Breast epithelium (tissue), 4 donors: ENCODE measurements around the gene ESRRG. TPM values are rescaled to one million over a fixed set of nuclear protein-coding genes. Genes with fewer than 3 reads are reported as not detected.

Experiments
- DNase-seq, 2 donors: peaks; one replicate each; pipeline ENCODE4 v3.0.0-alpha.2; 2019; ENCODE audit warnings: low spot score in 2 of 2
- H3K27ac ChIP-seq, 2 donors: fragments of 200-600 bp; sonication (generic) in 1 of 2; one replicate each; pipeline ENCODE4 v1.5.1; 2016 to 2019; ENCODE audit warnings: mild to moderate bottlenecking in 1 of 2
- H3K27me3 ChIP-seq, 2 donors: fragments of 200-600 bp; sonication (generic) in 1 of 2; one replicate each; pipeline versions ENCODE4 v1.5.1 to v1.6.0; 2017 to 2019; ENCODE audit warnings: control low read depth in 1 of 2, mild to moderate bottlenecking in 1 of 2
- H3K36me3 ChIP-seq: fragments of 200-600 bp; one replicate; pipeline ENCODE4 v1.5.1; 2019
- H3K4me1 ChIP-seq, 2 donors: fragments of 200-600 bp; sonication (generic); one replicate each; pipeline ENCODE4 v1.5.1; 2016 to 2019; ENCODE audit warnings: control low read depth in 1 of 2
- H3K4me3 ChIP-seq, 3 donors: fragments of 200-600 bp; sonication (generic); 1 replicate in 2 of 3; 2 replicates in 1 of 3; pipeline ENCODE4 v1.5.1; 2016 to 2019; ENCODE audit warnings: mild to moderate bottlenecking in 3 of 3, moderate library complexity in 2 of 3
- H3K9me3 ChIP-seq, 2 donors: fragments of 200-600 bp; sonication (generic) in 1 of 2; one replicate each; pipeline ENCODE4 v1.5.1; 2016 to 2019; ENCODE audit warnings: control low read depth in 1 of 2
- POLR2A ChIP-seq: fragments of 450-650 bp; IDR thresholded peaks from one replicate; pipeline ENCODE4 v1.6.1; 2016; ENCODE audit warnings: antibody characterized with exemption, mild to moderate bottlenecking, moderate library complexity
- POLR2AphosphoS5 ChIP-seq, 3 donors: sonication (generic); formaldehyde crosslinking; IDR thresholded peaks; one replicate each; pipeline ENCODE4 v1.6.1; 2017; ENCODE audit warnings: antibody characterized with exemption in 3 of 3
- intact Hi-C: fragments of 100-400 bp; cut with DNase I; formaldehyde crosslinking; loops from one replicate; pipeline ENCODE4 v1.15.1; 2023; ENCODE audit warnings: low total_unique reads
- total RNA-seq, 3 donors: library from RNA; depleted of rRNA; stranded (reverse); fragments of >200 nt; gene quantifications; one replicate each; pipeline ENCODE4 v1.1.0, GENCODE V29; 2016
- TF ChIP-seq, protein P1 (sequence below), 3 donors: fragments of 450-650 bp; IDR thresholded peaks; one replicate each; pipeline ENCODE4 v1.5.1; 2016 to 2017; ENCODE audit warnings: antibody characterized with exemption in 3 of 3, mild to moderate bottlenecking in 3 of 3, moderate library complexity in 3 of 3

The ESRRG gene
- total RNA-seq, 3 donors from 2014 or later = 0.16 to 9.1 (median 5.6) TPM

DNA sequence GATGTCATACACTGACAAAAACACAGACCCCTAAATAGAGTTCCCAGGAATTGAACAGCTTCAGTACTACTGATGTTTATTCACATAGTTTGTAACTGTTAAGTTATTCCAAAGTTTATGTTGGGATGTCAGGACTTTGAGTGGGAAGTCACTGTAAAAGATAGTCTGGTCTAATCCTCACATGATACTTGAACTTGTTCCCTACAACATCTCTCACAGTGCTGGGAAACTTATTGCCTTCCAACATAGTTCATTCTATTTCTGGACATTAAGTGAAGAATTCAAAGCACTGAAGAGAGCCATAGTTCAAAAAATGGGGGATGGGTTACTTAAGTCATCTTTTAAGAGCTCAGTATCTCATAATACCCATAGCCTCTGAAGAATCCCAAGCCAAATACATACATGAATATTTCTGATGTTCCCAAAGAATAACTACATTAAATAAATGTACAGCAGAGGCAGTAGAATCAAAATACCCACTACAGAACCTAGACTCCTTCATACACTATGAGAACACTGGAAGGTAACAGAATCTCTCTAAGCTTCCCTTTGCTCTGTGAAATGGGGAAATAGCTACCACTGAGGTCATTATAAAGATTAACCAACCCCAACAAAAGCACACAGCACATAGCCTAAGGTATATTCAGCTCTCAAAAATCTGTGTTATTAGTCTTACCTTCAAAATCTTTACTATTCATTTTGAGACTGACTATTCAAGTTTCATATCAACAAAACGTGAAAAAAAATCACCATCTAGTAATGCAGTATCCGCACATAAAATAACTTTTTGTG lies 81.4 kb downstream of the ESRRG start:
- no peak overlapping the region for H3K27ac ChIP-seq
- H3K36me3 ChIP-seq = no peaks in the 10 kb centered on the region
- H3K4me1 ChIP-seq = no peaks in the 10 kb centered on the region
- intact Hi-C loops = no loop called here
- no peak for TF ChIP-seq POLR2A
- TF ChIP-seq, protein P1, sequence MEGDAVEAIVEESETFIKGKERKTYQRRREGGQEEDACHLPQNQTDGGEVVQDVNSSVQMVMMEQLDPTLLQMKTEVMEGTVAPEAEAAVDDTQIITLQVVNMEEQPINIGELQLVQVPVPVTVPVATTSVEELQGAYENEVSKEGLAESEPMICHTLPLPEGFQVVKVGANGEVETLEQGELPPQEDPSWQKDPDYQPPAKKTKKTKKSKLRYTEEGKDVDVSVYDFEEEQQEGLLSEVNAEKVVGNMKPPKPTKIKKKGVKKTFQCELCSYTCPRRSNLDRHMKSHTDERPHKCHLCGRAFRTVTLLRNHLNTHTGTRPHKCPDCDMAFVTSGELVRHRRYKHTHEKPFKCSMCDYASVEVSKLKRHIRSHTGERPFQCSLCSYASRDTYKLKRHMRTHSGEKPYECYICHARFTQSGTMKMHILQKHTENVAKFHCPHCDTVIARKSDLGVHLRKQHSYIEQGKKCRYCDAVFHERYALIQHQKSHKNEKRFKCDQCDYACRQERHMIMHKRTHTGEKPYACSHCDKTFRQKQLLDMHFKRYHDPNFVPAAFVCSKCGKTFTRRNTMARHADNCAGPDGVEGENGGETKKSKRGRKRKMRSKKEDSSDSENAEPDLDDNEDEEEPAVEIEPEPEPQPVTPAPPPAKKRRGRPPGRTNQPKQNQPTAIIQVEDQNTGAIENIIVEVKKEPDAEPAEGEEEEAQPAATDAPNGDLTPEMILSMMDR (IDR thresholded peaks at IDR 0.05) = no peak
- TF ChIP-seq POLR2AphosphoS5 (IDR thresholded peaks at IDR 0.05) = no peak
- no peaks in the 10 kb centered on the region for H3K27me3 ChIP-seq
- H3K4me3 ChIP-seq = no peak overlapping the region
- no peak for DNase-seq
- H3K9me3 ChIP-seq = no peaks in the 10 kb centered on the region

DNA sequence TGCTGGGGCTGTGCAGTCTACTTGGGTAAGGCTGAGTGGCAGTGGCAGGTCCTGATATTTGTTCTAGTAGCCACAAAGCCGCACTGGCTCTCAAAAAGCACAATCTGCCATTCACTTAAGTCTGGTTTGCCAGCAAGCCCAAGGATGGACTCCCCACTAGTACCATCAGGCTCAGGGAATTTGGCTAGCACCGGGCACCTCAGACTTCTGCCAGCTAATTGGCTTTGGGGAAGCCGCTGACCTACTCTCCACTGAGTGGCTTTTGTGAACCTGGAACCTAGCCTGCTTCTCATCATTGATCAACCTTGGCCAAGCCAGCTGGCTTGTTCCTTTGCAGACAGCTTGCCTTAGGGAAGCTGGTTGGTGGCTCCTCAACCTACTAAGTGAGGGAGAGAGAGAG lies 83.1 kb downstream of the ESRRG start:
- intact Hi-C loops = no loop called here
- DNase-seq = peak in 1 of 2 donors; percentile 17
- H3K9me3 ChIP-seq = no peaks in the 10 kb centered on the region
- TF ChIP-seq, protein P1 (IDR thresholded peaks at IDR 0.05) = no peak
- no peak for TF ChIP-seq POLR2AphosphoS5 (IDR thresholded peaks at IDR 0.05)
- TF ChIP-seq POLR2A = no peak
- H3K27ac ChIP-seq = no peak overlapping the region
- no peak overlapping the region for H3K4me3 ChIP-seq
- H3K27me3 ChIP-seq = no peaks in the 10 kb centered on the region
- no peaks in the 10 kb centered on the region for H3K36me3 ChIP-seq
- H3K4me1 ChIP-seq = no peaks in the 10 kb centered on the region

DNA sequence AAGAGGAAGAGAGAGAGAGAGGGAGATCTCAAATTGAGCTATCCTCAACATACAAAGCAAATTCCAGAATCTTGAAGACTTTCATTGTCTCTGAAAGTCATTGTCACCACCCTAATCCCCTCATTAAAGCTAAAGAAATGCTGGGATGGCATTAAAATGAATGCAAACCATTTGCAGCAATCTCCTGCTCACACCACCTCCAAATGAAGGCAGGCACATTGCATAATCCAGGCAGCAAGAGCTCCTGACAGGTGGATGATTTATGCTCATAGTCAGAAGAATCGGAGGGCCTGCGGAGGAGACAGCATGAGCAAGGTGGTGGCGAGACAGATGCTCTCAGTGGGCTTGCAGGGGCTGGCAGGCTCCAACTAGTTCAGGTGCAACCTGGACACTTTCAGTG lies 90.2 kb downstream of the ESRRG start:
- H3K9me3 ChIP-seq = no peaks in the 10 kb centered on the region
- no peak for TF ChIP-seq POLR2A
- no peak for TF ChIP-seq POLR2AphosphoS5 (IDR thresholded peaks at IDR 0.05)
- TF ChIP-seq, protein P1 (IDR thresholded peaks at IDR 0.05) = no peak
- no peaks in the 10 kb centered on the region for H3K36me3 ChIP-seq
- no peak overlapping the region for H3K4me3 ChIP-seq
- H3K4me1 ChIP-seq = no peaks in the 10 kb centered on the region
- intact Hi-C loops = no loop called here
- no peak for DNase-seq
- no peak overlapping the region for H3K27ac ChIP-seq
- no peaks in the 10 kb centered on the region for H3K27me3 ChIP-seq

DNA sequence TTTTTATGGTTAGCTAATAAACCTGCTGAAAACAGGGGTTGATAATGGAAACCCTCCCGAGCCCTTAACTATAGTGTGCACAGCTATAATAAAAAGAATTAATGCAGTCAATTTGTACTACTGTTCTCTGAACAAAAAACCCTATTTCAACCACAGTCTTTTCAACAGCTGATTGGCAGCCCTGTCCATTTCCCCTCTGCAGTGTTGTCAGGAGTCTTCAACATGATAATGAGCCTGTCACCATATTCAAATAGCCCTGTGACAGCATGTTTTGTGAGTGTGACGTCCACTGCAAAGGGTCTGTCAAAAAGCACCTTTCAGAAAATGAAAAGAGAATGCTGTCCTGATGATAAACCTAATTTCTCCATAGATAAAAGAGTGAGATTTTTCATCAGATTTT lies 92.7 kb downstream of the ESRRG start:
- Histone ChIP-seq H3K9me3 (no peaks in the 10 kb centered on the region), H3K27ac (no peak overlapping the region), H3K4me3 (no peak overlapping the region), H3K4me1 (no peaks in the 10 kb centered on the region), H3K36me3 (no peaks in the 10 kb centered on the region), H3K27me3 (no peaks in the 10 kb centered on the region)
- TF ChIP-seq POLR2AphosphoS5 (IDR thresholded peaks at IDR 0.05) (no peak), POLR2A (no peak)
- TF ChIP-seq, protein P1 (IDR thresholded peaks at IDR 0.05) = no peak
- DNase-seq = no peak
- intact Hi-C loops = no loop called here

DNA sequence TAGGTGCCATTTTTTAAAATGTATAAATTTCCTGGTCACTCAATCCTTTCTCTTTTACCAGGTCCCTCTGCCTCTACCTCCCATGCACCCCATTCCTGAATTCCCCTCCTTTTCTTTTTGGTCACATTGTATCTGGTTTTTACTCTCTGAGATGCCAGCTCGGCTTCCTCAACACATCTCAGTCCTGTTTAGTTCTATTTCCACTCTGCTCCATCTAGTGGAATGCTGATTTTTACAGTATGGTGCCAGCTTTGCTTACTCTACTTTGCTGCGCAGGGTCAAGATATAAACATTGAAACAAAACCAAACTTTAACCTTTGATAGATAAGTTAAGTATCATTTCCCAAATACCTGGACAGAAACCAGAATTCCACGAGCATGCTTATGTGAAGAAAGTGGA lies 96.0 kb downstream of the ESRRG start:
- Histone ChIP-seq H3K4me3 (no peak overlapping the region), H3K9me3 (no peaks in the 10 kb centered on the region), H3K4me1 (no peaks in the 10 kb centered on the region), H3K36me3 (no peaks in the 10 kb centered on the region), H3K27ac (no peak overlapping the region), H3K27me3 (no peaks in the 10 kb centered on the region)
- DNase-seq = no peak
- intact Hi-C loops = no loop called here
- TF ChIP-seq POLR2A = no peak
- TF ChIP-seq, protein P1 (IDR thresholded peaks at IDR 0.05) = no peak
- TF ChIP-seq POLR2AphosphoS5 (IDR thresholded peaks at IDR 0.05) = no peak
